Measurements from ENCODE around the gene PHOSPHO2. TPM values are rescaled to one million over a fixed set of nuclear protein-coding genes. Genes with fewer than 3 reads are reported as not detected.

PHOSPHO2 gene
- total RNA-seq, 4 donors from 2014 or later = 12.1 to 20.0 (median 13.2) TPM

DNA sequence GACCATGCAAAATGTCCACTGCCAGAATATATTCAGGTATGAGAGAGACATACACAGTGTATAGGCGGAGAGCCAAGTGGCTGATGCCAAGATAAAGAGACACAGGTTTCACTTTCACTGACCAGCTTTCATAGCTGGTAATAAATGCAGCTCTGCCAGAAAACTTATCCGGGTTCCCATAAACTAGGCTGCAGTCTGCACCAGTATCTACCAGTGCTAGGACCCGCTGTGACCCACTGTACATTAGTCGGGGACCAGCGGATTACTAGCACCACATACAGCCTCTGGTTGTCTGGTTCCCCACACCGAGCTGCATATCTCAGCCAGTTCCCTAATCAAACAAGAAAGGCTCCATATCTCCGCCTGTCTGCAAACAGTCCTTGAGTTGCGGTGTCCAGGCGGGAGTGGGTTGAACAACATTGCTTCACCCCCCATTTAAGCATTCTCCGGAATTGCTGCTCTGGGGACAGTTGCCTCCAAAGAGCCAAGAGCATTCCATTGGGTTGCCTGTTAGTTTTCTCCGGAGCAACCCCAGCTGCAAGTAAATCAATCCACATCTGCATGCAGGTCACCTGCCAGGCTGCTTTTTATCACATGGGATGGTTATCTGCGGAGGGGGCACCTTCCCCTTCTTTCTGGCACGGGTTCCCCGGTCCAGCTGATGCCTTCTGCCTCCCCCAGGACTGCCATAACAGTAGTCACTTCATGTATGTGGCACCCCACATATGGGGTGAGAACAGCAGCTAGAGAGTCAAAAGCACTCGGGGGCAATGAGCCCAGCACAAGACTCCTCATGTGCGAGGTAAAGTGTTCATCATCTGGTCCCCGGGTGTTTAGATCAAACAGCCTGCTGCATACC is 21.3 kb downstream of the PHOSPHO2 start:
- intact Hi-C loops (cut with DNase I) = no loop called here
- peak; percentile 6 to 14 for DNase-seq
- H3K27me3 ChIP-seq = no peaks in the 10 kb centered on the region
- no peak overlapping the region for H3K27ac ChIP-seq
- no peak overlapping the region for H3K4me3 ChIP-seq (replicated peaks in 1 of 3)
- H3K9me3 ChIP-seq = no peaks in the 10 kb centered on the region
- H3K36me3 ChIP-seq = no peaks in the 10 kb centered on the region
- no peak for TF ChIP-seq POLR2A (IDR thresholded peaks at IDR 0.05)
- TF ChIP-seq, protein P1, sequence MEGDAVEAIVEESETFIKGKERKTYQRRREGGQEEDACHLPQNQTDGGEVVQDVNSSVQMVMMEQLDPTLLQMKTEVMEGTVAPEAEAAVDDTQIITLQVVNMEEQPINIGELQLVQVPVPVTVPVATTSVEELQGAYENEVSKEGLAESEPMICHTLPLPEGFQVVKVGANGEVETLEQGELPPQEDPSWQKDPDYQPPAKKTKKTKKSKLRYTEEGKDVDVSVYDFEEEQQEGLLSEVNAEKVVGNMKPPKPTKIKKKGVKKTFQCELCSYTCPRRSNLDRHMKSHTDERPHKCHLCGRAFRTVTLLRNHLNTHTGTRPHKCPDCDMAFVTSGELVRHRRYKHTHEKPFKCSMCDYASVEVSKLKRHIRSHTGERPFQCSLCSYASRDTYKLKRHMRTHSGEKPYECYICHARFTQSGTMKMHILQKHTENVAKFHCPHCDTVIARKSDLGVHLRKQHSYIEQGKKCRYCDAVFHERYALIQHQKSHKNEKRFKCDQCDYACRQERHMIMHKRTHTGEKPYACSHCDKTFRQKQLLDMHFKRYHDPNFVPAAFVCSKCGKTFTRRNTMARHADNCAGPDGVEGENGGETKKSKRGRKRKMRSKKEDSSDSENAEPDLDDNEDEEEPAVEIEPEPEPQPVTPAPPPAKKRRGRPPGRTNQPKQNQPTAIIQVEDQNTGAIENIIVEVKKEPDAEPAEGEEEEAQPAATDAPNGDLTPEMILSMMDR (IDR thresholded peaks at IDR 0.05) = no peak
- peaks cover 0 to 9% of the 10 kb centered on the region in 2 donors for H3K4me1 ChIP-seq
- WGBS, 2 donors = 31 to 34% methylated on average over 15 to 17 of the region's 17 CpGs

GRCh38 chr2:169716238-169716886 is 22.1 kb downstream of the PHOSPHO2 start:
- H3K4me1 ChIP-seq = peaks cover 0 to 9% of the 10 kb centered on the region in 2 donors
- no peak overlapping the region for H3K27ac ChIP-seq
- H3K27me3 ChIP-seq = no peaks in the 10 kb centered on the region
- no peak overlapping the region for H3K4me3 ChIP-seq (replicated peaks in 1 of 3)
- no peaks in the 10 kb centered on the region for H3K9me3 ChIP-seq
- no peak for DNase-seq
- WGBS, 2 donors = 63 to 67% methylated on average over 10 to 12 of the region's 12 CpGs
- TF ChIP-seq POLR2A (IDR thresholded peaks at IDR 0.05) = no peak
- TF ChIP-seq, protein P1 (IDR thresholded peaks at IDR 0.05) = no peak
- no peaks in the 10 kb centered on the region for H3K36me3 ChIP-seq
- intact Hi-C loops (cut with DNase I) = no loop called here

- no peak overlapping the region for H3K27ac ChIP-seq
- 75 to 79% methylated on average over 11 to 12 of the region's 12 CpGs for WGBS, 2 donors
- intact Hi-C loops (cut with DNase I) = no loop called here
- H3K4me3 ChIP-seq (replicated peaks in 1 of 3) = no peak overlapping the region
- no peak for DNase-seq
- peaks cover 0 to 9% of the 10 kb centered on the region in 2 donors for H3K4me1 ChIP-seq
- no peaks in the 10 kb centered on the region for H3K27me3 ChIP-seq
- H3K36me3 ChIP-seq = no peaks in the 10 kb centered on the region
- TF ChIP-seq, protein P1 (IDR thresholded peaks at IDR 0.05) = no peak
- TF ChIP-seq POLR2A (IDR thresholded peaks at IDR 0.05) = no peak
- no peaks in the 10 kb centered on the region for H3K9me3 ChIP-seq
These were observed 22.8 kb downstream of the PHOSPHO2 start for GRCh38 chr2:169716938-169717690.

- 84% methylated on average over 4 of the region's 4 CpGs for WGBS, 2 donors
- no peak for DNase-seq
- no peaks in the 10 kb centered on the region for H3K9me3 ChIP-seq
- no peaks in the 10 kb centered on the region for H3K27me3 ChIP-seq
- no peak for TF ChIP-seq POLR2A (IDR thresholded peaks at IDR 0.05)
- TF ChIP-seq, protein P1 (IDR thresholded peaks at IDR 0.05) = no peak
- no peak overlapping the region for H3K27ac ChIP-seq
- intact Hi-C loops (cut with DNase I) = no loop called here
- H3K4me3 ChIP-seq (replicated peaks in 1 of 3) = no peak overlapping the region
- H3K4me1 ChIP-seq = peaks cover 0 to 9% of the 10 kb centered on the region in 2 donors
- H3K36me3 ChIP-seq = no peaks in the 10 kb centered on the region
These were observed 23.4 kb downstream of the PHOSPHO2 start for GRCh38 chr2:169717691-169718063.

Data from thyroid gland (tissue), 4 donors.